H1 (cell line): ENCODE results near the gene ANKFY1. TPM values are rescaled to one million over a fixed set of nuclear protein-coding genes. Genes with fewer than 3 reads are reported as not detected.

Experiments
- CTCF ChIA-PET: fragments of 300-600 bp; sonication (Branson Sonifier 250); formaldehyde crosslinking; loops from one replicate; lab custom pipeline; 2021; ENCODE audit not compliant: partially characterized antibody; lab: Charles Lee
- POLR2A ChIA-PET: fragments of 300-600 bp; sonication (Branson Sonifier 250); formaldehyde crosslinking; loops from one replicate; lab custom pipeline; 2021; ENCODE audit warnings: inconsistent platforms; ENCODE audit not compliant: partially characterized antibody; lab: Charles Lee
- DNase-seq, 2 experiments: peaks; one replicate each; pipeline versions ENCODE4 v3.0.0 to v3.0.0-alpha.2; 2010 to 2022; ENCODE audit warnings: low spot score in 2 of 2, low read depth in 1 of 2, mixed read lengths in 1 of 2
- FAIRE-seq: peaks from 2 replicates; lab custom pipeline; 2011; peaks lifted over from hg19 to GRCh38; lab: Jason Lieb, UNC
- H2AFZ ChIP-seq: 2 replicates; pipeline ENCODE4 v1.8.1; 2012; ENCODE audit warnings: low read length, inconsistent platforms
- H2AK5ac ChIP-seq: 2 replicates; pipeline ENCODE4 v1.6.1; 2013; ENCODE audit warnings: low read depth, low read length
- H2BK120ac ChIP-seq: replicated peaks from 2 replicates; pipeline ENCODE3; 2013; ENCODE audit warnings: low read depth, low read length, inconsistent platforms
- H2BK12ac ChIP-seq: 2 replicates; pipeline ENCODE4 v1.6.1; 2013; ENCODE audit warnings: low read depth, low read length
- H2BK15ac ChIP-seq: 2 replicates; pipeline ENCODE4 v1.6.1; 2013; ENCODE audit warnings: low read length
- H2BK20ac ChIP-seq: 2 replicates; pipeline ENCODE4 v1.6.1; 2013; ENCODE audit warnings: low read length
- H2BK5ac ChIP-seq: 2 replicates; pipeline ENCODE4 v1.6.1; 2013; ENCODE audit warnings: low read depth, low read length
- H3K14ac ChIP-seq: 2 replicates; pipeline ENCODE4 v1.6.1; 2013; ENCODE audit warnings: inconsistent platforms; ENCODE audit not compliant: insufficient read length
- H3K18ac ChIP-seq: 2 replicates; pipeline ENCODE4 v1.6.1; 2013; ENCODE audit warnings: low read length; ENCODE audit errors: extremely low read depth
- H3K23ac ChIP-seq: 2 replicates; pipeline ENCODE4 v1.6.1; 2013; ENCODE audit warnings: inconsistent platforms; ENCODE audit not compliant: insufficient read length
- H3K23me2 ChIP-seq: 2 replicates; pipeline ENCODE4 v1.6.1; 2013; ENCODE audit warnings: low read depth, low read length
- H3K27ac ChIP-seq: 2 replicates; pipeline ENCODE4 v1.6.1; 2011; ENCODE audit warnings: low read depth, low read length, inconsistent platforms
- H3K27me3 ChIP-seq, 4 experiments: replicated peaks in 1 of 4; 1 replicate in 1 of 4; 2 replicates in 3 of 4; pipeline versions ENCODE4 v1.6.1 to v1.8.1; 2011 to 2013; ENCODE audit warnings: low read length in 3 of 4, mild to moderate bottlenecking in 3 of 4, inconsistent platforms in 2 of 4, mixed read lengths in 2 of 4, moderate library complexity in 1 of 4; ENCODE audit not compliant: control insufficient read depth in 3 of 4, insufficient read depth in 3 of 4; ENCODE audit errors: extremely low read depth in 1 of 4
- H3K36me3 ChIP-seq, 4 experiments: 2 replicates each; pipeline versions ENCODE4 v1.6.1 to v1.8.1; 2011 to 2013; ENCODE audit warnings: mild to moderate bottlenecking in 4 of 4, low read length in 3 of 4, moderate library complexity in 2 of 4, control low read depth in 1 of 4, inconsistent platforms in 1 of 4; ENCODE audit not compliant: insufficient read depth in 4 of 4, control insufficient read depth in 2 of 4
- H3K4ac ChIP-seq: replicated peaks from 2 replicates; pipeline ENCODE3; 2013; ENCODE audit warnings: low read length, low read depth, mixed read lengths, inconsistent platforms; ENCODE audit not compliant: insufficient read length
- H3K4me1 ChIP-seq, 4 experiments: replicated peaks in 1 of 4; 1 replicate in 1 of 4; 2 replicates in 3 of 4; pipeline versions ENCODE4 v1.6.1 to v1.8.1; 2011 to 2013; ENCODE audit warnings: low read length in 3 of 4, inconsistent platforms in 2 of 4, mixed read lengths in 1 of 4; ENCODE audit not compliant: insufficient read depth in 4 of 4, control insufficient read depth in 3 of 4
- H3K4me2 ChIP-seq, 2 experiments: 2 replicates each; pipeline versions ENCODE4 v1.6.1 to v1.8.1; 2011 to 2013; ENCODE audit warnings: low read depth in 2 of 2, low read length in 2 of 2, control low read depth in 1 of 2, inconsistent platforms in 1 of 2, mild to moderate bottlenecking in 1 of 2; ENCODE audit not compliant: insufficient read depth in 1 of 2
- H3K4me3 ChIP-seq, 4 experiments: fragments of 200-600, 300-600 bp in 1 of 4; sonication (generic), shearing (Covaris generic), sonication (Bioruptor Twin) in 1 of 4; 2 replicates each; pipeline versions ENCODE4 v1.5.1 to v1.8.1; 2011 to 2016; ENCODE audit warnings: low read length in 4 of 4, low read depth in 3 of 4, control low read depth in 2 of 4, inconsistent platforms in 2 of 4, mild to moderate bottlenecking in 2 of 4, mixed read lengths in 1 of 4, moderate library complexity in 1 of 4; ENCODE audit not compliant: insufficient read depth in 2 of 4; ENCODE audit errors: extremely low read depth in 1 of 4
- H3K56ac ChIP-seq: replicated peaks from 2 replicates; pipeline ENCODE3; 2013; ENCODE audit warnings: low read depth, mild to moderate bottlenecking, mixed read lengths, low read length, inconsistent platforms; ENCODE audit not compliant: insufficient read length
- H3K79me1 ChIP-seq: 2 replicates; pipeline ENCODE4 v1.6.1; 2013; ENCODE audit warnings: low read depth, low read length, control low read depth
- H3K79me2 ChIP-seq, 2 experiments: 2 replicates each; pipeline versions ENCODE4 v1.6.1 to v1.8.1; 2012 to 2013; ENCODE audit warnings: low read length in 2 of 2, mild to moderate bottlenecking in 2 of 2, inconsistent platforms in 1 of 2; ENCODE audit not compliant: insufficient read depth in 2 of 2, control insufficient read depth in 1 of 2
- H3K9ac ChIP-seq, 4 experiments: replicated peaks in 1 of 4; 1 replicate in 1 of 4; 2 replicates in 3 of 4; pipeline versions ENCODE4 v1.6.1 to v1.8.1; 2011 to 2013; ENCODE audit warnings: low read depth in 3 of 4, low read length in 3 of 4, control low read depth in 2 of 4, mild to moderate bottlenecking in 2 of 4, moderate library complexity in 2 of 4, inconsistent platforms in 1 of 4; ENCODE audit errors: extremely low read depth in 1 of 4
- H3K9me3 ChIP-seq, 2 experiments: 2 replicates each; pipeline versions ENCODE4 v1.6.1 to v1.8.1; 2012 to 2013; ENCODE audit warnings: mild to moderate bottlenecking in 2 of 2, moderate library complexity in 2 of 2, control low read depth in 1 of 2, inconsistent platforms in 1 of 2, low read depth in 1 of 2, low read length in 1 of 2, mixed read lengths in 1 of 2; ENCODE audit not compliant: insufficient read depth in 2 of 2
- H4K20me1 ChIP-seq, 2 experiments: replicated peaks in 1 of 2; 2 replicates each; pipeline versions ENCODE3 to v1.8.1; 2011 to 2013; ENCODE audit warnings: inconsistent platforms in 2 of 2, low read length in 2 of 2, mild to moderate bottlenecking in 1 of 2; ENCODE audit not compliant: insufficient read depth in 2 of 2, control insufficient read depth in 1 of 2
- H4K5ac ChIP-seq: 2 replicates; pipeline ENCODE4 v1.6.1; 2013; ENCODE audit warnings: low read length, low read depth, mixed read lengths, inconsistent platforms; ENCODE audit not compliant: insufficient read length
- H4K8ac ChIP-seq: 2 replicates; pipeline ENCODE4 v1.8.0; 2013; ENCODE audit warnings: mild to moderate bottlenecking, moderate library complexity, low read length, inconsistent platforms; ENCODE audit not compliant: insufficient read depth; ENCODE audit errors: extremely low read depth
- H4K91ac ChIP-seq: replicated peaks from 2 replicates; pipeline ENCODE3; 2013; ENCODE audit warnings: low read length, mixed read lengths, inconsistent platforms; ENCODE audit not compliant: insufficient read length
- CBX8 ChIP-seq: fragments of 300-800, 300-1000 bp; sonication (generic); IDR thresholded peaks from 2 replicates; pipeline ENCODE4 v1.7.1; 2016; ENCODE audit warnings: low read depth, low read length, borderline replicate concordance
- WGBS, 2 experiments: shearing (Covaris generic) in 1 of 2; methylation state at CpG; one replicate each; pipeline versions ENCODE4 v1.1.6 to v1.1.7; 2013 to 2015; ENCODE audit warnings: low lambda C conversion rate in 2 of 2, mixed read lengths in 2 of 2, inconsistent platforms in 1 of 2, low coverage in 1 of 2, missing lambda C conversion rate in 1 of 2; ENCODE audit not compliant: insufficient replicate concordance in 2 of 2, insufficient coverage in 1 of 2, insufficient read length in 1 of 2; ENCODE audit errors: extremely low coverage in 1 of 2, missing lambda C conversion rate in 1 of 2; 5-methylcytosine and 5-hydroxymethylcytosine counted together
- polyA plus RNA-seq, 7 experiments: library from polyadenylated mRNA; depleted of rRNA in 3 of 7; stranded (reverse) in 5 of 7; unstranded in 2 of 7; fragments of >200 nt in 5 of 7; fragments of 200-250 nt in 2 of 7; gene quantifications; 1 replicate in 5 of 7; 2 replicates in 1 of 7; 4 replicates in 1 of 7; pipeline versions ENCODE4 v1.2.1 to v1.2.3, GENCODE V29; 2011 to 2013; ENCODE audit warnings: missing spikeins in 2 of 7, mixed read lengths in 2 of 7
- total RNA-seq: library from RNA; stranded (reverse); fragmentation: NEBNext Ultra II Directional; extraction: Animal tissue kit (Norgen Biotek cat#: 25700); gene quantifications from 2 replicates; pipeline ENCODE4 v1.2.1, GENCODE V29; 2021

Gene ANKFY1
- total and polyA plus RNA-seq, 2 of the 8 experiments (the other 6 are each of a cell fraction or from before 2014, with no cell fraction given) = 28.3 to 45.3 TPM

- no peak for DNase-seq
- Histone ChIP-seq H3K27ac (no peak overlapping the region), H3K79me1 (peaks cover 25% of the 10 kb centered on the region), H3K36me3 (peaks cover 2 to 12% (median 7%) of the 10 kb centered on the region in 4 experiments; a peak in 5 of 8 replicates), H3K27me3 (no peaks in the 10 kb centered on the region), H4K91ac (no peak overlapping the region), H4K5ac (no peak overlapping the region), H3K4me2 (no peak overlapping the region), H2BK12ac (no peak overlapping the region)
- POLR2A ChIA-PET = interaction anchor here (0.9 to 2.5 kb wide), 2 partner anchors 10 to 137 kb away, joined by 3 to 13 read pairs; no protein-coding TSS in a partner anchor
- TF ChIP-seq CBX8 = no peak
- TF ChIP-seq, all 59 proteins: peak for 0
- no peak overlapping the region for H3K4me3 ChIP-seq
- H2BK15ac ChIP-seq = no peak overlapping the region
- no peak overlapping the region for H4K8ac ChIP-seq
- H3K23me2 ChIP-seq = no peaks in the 10 kb centered on the region
- peaks cover 22 to 90% of the 10 kb centered on the region in 2 experiments for H3K79me2 ChIP-seq
- no peak overlapping the region for H3K18ac ChIP-seq
- H3K23ac ChIP-seq = no peak overlapping the region
- peaks cover 8 to 20% of the 10 kb centered on the region in 2 experiments for H4K20me1 ChIP-seq
- no peak overlapping the region for H3K56ac ChIP-seq
- no peak overlapping the region for H3K14ac ChIP-seq
- H3K9me3 ChIP-seq = peaks cover 9 to 13% of the 10 kb centered on the region in 2 experiments; a peak in 3 of 4 replicates
- no peak overlapping the region for H2AFZ ChIP-seq
- H3K9ac ChIP-seq = 0 out of 7 replicates have a peak overlapping the region, but pooled peaks of 1 of the 4 experiments have one; percentile 40
- no peak overlapping the region for H3K4ac ChIP-seq
- H2BK120ac ChIP-seq = no peak overlapping the region
- 90% methylated on average over 2 of the region's 2 CpGs; no CpG with 5 or more reads in 1 of the 2 experiments for WGBS, 2 experiments
- no peak overlapping the region for H2AK5ac ChIP-seq
- peaks cover 0 to under 1% (median under 1%) of the 10 kb centered on the region in 4 experiments; a peak in 3 of 7 replicates for H3K4me1 ChIP-seq
- H2BK5ac ChIP-seq = no peak overlapping the region
- CTCF ChIA-PET = interaction anchor here (0.7 to 5.8 kb wide), 5 partner anchors 8 to 51 kb away, joined by 3 to 89 read pairs (median 4); no protein-coding TSS in a partner anchor
- H2BK20ac ChIP-seq = no peak overlapping the region
- no peak for FAIRE-seq
Measured at GRCh38 chr17:4256952-4257351, 6.8 kb downstream of the ANKFY1 start.
